HCT116 (cell line): ENCODE results near the gene PPIH. TPM values are rescaled to one million over a fixed set of nuclear protein-coding genes. Genes with fewer than 3 reads are reported as not detected.

Experiments
- ATAC-seq: fragments of 200-7000 bp; cut with Tn5 transposase; 2 replicates; pipeline ENCODE4 v1.9.1; 2020; ENCODE audit warnings: mild to moderate bottlenecking, moderate library complexity
- BruUV-seq: library from RNA; stranded (reverse); fragments of 400-500 nt; replicated peaks from 2 replicates; lab custom pipeline; 2021; lab: Mats Ljungman, UMichigan
- CTCF ChIA-PET: fragments of 300-600 bp; sonication (Branson Sonifier 250); formaldehyde crosslinking; loops from one replicate; lab custom pipeline; 2021; ENCODE audit warnings: antibody characterized with exemption; lab: Charles Lee
- POLR2A ChIA-PET: fragments of 300-600, 350-600 bp; sonication (Branson Sonifier 250); formaldehyde crosslinking; loops from one replicate; lab custom pipeline; 2021; ENCODE audit warnings: antibody characterized with exemption; lab: Charles Lee
- RAD21 ChIA-PET, 2 experiments: fragments of 300-600 bp; sonication (Branson Sonifier 250); formaldehyde crosslinking; loops; one replicate each; lab custom pipeline; 2023; ENCODE audit warnings: low total read pairs in 2 of 2; ENCODE audit not compliant: uncharacterized antibody in 2 of 2, unreplicated experiment in 2 of 2, low non-redundant PET in 1 of 2; lab: Charles Lee
- DNase-seq: peaks from one replicate; pipeline ENCODE4 v3.0.0-alpha.2; 2010; ENCODE audit warnings: low read depth, low spot score
- H2AFZ ChIP-seq: fragments of 200-600 bp; shearing (Covaris generic), sonication (generic); 2 replicates; pipeline ENCODE4 v1.6.1; 2017; ENCODE audit warnings: low read depth, mixed run types, mixed read lengths, antibody characterized with exemption, low read length; ENCODE audit not compliant: poor library complexity, severe bottlenecking
- H3K27ac ChIP-seq: 2 replicates; pipeline ENCODE4 v1.5.1; 2012; ENCODE audit warnings: low read depth, low read length
- H3K27me3 ChIP-seq: fragments of 200-600 bp; sonication (generic); 2 replicates; pipeline ENCODE4 v1.6.1; 2016; ENCODE audit warnings: mixed run types, low read length, mixed read lengths; ENCODE audit not compliant: insufficient read depth
- H3K36me3 ChIP-seq, 2 experiments: fragments of 200-500 bp in 1 of 2; fragments of 200-600 bp in 1 of 2; sonication (Bioruptor generic) in 1 of 2; sonication (generic) in 1 of 2; 2 replicates each; pipeline versions ENCODE4 v1.5.1 to v1.6.1; 2014 to 2016; ENCODE audit warnings: low read length in 2 of 2, inconsistent platforms in 1 of 2, mixed read lengths in 1 of 2, mixed run types in 1 of 2; ENCODE audit not compliant: insufficient read depth in 2 of 2, control insufficient read depth in 1 of 2
- H3K4me1 ChIP-seq, 2 experiments: fragments of 200-600 bp in 1 of 2; sonication (generic) in 1 of 2; 2 replicates each; pipeline versions ENCODE4 v1.5.1 to v1.6.1; 2012 to 2017; ENCODE audit warnings: low read length in 2 of 2, inconsistent platforms in 1 of 2, mild to moderate bottlenecking in 1 of 2, mixed read lengths in 1 of 2, mixed run types in 1 of 2, moderate library complexity in 1 of 2; ENCODE audit not compliant: insufficient read depth in 2 of 2, control insufficient read depth in 1 of 2
- H3K4me2 ChIP-seq: fragments of 200-600 bp; sonication (generic); 2 replicates; pipeline ENCODE4 v1.6.1; 2017; ENCODE audit warnings: mixed run types, low read length, mixed read lengths
- H3K4me3 ChIP-seq, 2 experiments: fragments of 200-600 bp in 1 of 2; sonication (generic) in 1 of 2; replicated peaks in 1 of 2; 2 replicates each; pipeline ENCODE4 v1.5.1; 2011 to 2016; ENCODE audit warnings: low read length in 2 of 2, control low read depth in 1 of 2, low read depth in 1 of 2, mild to moderate bottlenecking in 1 of 2, mixed read lengths in 1 of 2, mixed run types in 1 of 2
- H3K79me2 ChIP-seq: fragments of 200-600 bp; sonication (generic); 2 replicates; pipeline ENCODE4 v1.6.1; 2017; ENCODE audit warnings: mild to moderate bottlenecking, mixed run types, low read length, moderate library complexity, mixed read lengths; ENCODE audit not compliant: insufficient read depth
- H3K9ac ChIP-seq: fragments of 200-600 bp; sonication (generic); 2 replicates; pipeline ENCODE4 v1.6.1; 2016; ENCODE audit warnings: low read length, mixed read lengths
- H3K9me2 ChIP-seq: fragments of 200-600 bp; sonication (generic), shearing (Covaris generic); 2 replicates; pipeline ENCODE4 v1.6.1; 2017; ENCODE audit warnings: mixed run types, mild to moderate bottlenecking, moderate library complexity; ENCODE audit not compliant: insufficient read depth
- H3K9me3 ChIP-seq, 2 experiments: fragments of 200-500 bp in 1 of 2; fragments of 200-600 bp in 1 of 2; sonication (Bioruptor generic) in 1 of 2; sonication (generic) in 1 of 2; 2 replicates each; pipeline ENCODE4 v1.6.1; 2014 to 2017; ENCODE audit warnings: low read length in 2 of 2, mixed read lengths in 2 of 2, inconsistent platforms in 1 of 2, low read depth in 1 of 2, mild to moderate bottlenecking in 1 of 2, mixed run types in 1 of 2, moderate library complexity in 1 of 2; ENCODE audit not compliant: control insufficient read depth in 1 of 2, insufficient read depth in 1 of 2
- H4K20me1 ChIP-seq: fragments of 200-600 bp; sonication (generic), shearing (Covaris generic); 2 replicates; pipeline ENCODE4 v1.6.1; 2017; ENCODE audit warnings: mixed run types, mild to moderate bottlenecking, moderate library complexity; ENCODE audit not compliant: insufficient read depth
- CBX3 ChIP-seq: IDR thresholded peaks from 2 replicates; pipeline ENCODE4 v1.6.1; 2012; ENCODE audit warnings: low read depth
- CEBPB ChIP-seq: IDR thresholded peaks from 2 replicates; pipeline ENCODE4 v1.6.1; 2012; ENCODE audit warnings: low read depth
- CTCF ChIP-seq, 3 experiments: fragments of 200-600 bp in 1 of 3; sonication (generic) in 1 of 3; IDR thresholded peaks in 2 of 3; conservative IDR thresholded peaks in 1 of 3; 2 replicates each; pipeline ENCODE4 v1.5.1; 2012 to 2017; ENCODE audit warnings: low read depth in 2 of 3, low read length in 2 of 3, antibody characterized with exemption in 1 of 3, borderline replicate concordance in 1 of 3, control low read depth in 1 of 3, mild to moderate bottlenecking in 1 of 3, mixed read lengths in 1 of 3, mixed run types in 1 of 3, moderate library complexity in 1 of 3; ENCODE audit not compliant: insufficient read depth in 1 of 3
- EGR1 ChIP-seq: IDR thresholded peaks from 2 replicates; pipeline ENCODE4 v1.6.1; 2012; ENCODE audit warnings: low read depth
- ELF1 ChIP-seq: IDR thresholded peaks from 2 replicates; pipeline ENCODE4 v1.6.1; 2012; ENCODE audit warnings: low read depth, borderline replicate concordance
- EZH2 ChIP-seq: fragments of 200-600 bp; sonication (generic); IDR thresholded peaks from 2 replicates; pipeline ENCODE4 v1.6.1; 2017; ENCODE audit warnings: antibody characterized with exemption, mixed run types
- EZH2phosphoT487 ChIP-seq: fragments of 200-600 bp; IDR thresholded peaks from 2 replicates; pipeline ENCODE4 v1.6.1; 2018; ENCODE audit warnings: antibody characterized with exemption, borderline replicate concordance
- FOSL1 ChIP-seq: IDR thresholded peaks from 2 replicates; pipeline ENCODE4 v1.6.1; 2012; ENCODE audit warnings: low read depth
- JUND ChIP-seq: IDR thresholded peaks from 2 replicates; pipeline ENCODE4 v1.6.1; 2012
- MAX ChIP-seq: IDR thresholded peaks from 2 replicates; pipeline ENCODE4 v1.6.1; 2012
- POLR2A ChIP-seq: IDR thresholded peaks from 2 replicates; pipeline ENCODE4 v1.7.0; 2011; ENCODE audit warnings: borderline replicate concordance; ENCODE audit not compliant: insufficient read depth, insufficient read length; ENCODE audit errors: extremely low read depth
- POLR2AphosphoS5 ChIP-seq: IDR thresholded peaks from 2 replicates; pipeline ENCODE4 v1.6.1; 2011; ENCODE audit warnings: mild to moderate bottlenecking, low read depth, low read length, moderate library complexity
- RAD21 ChIP-seq: IDR thresholded peaks from 2 replicates; pipeline ENCODE4 v1.6.1; 2012; ENCODE audit warnings: low read depth, mild to moderate bottlenecking
- SIN3A ChIP-seq: IDR thresholded peaks from 2 replicates; pipeline ENCODE4 v1.6.1; 2012; ENCODE audit warnings: low read depth
- SRF ChIP-seq: IDR thresholded peaks from 2 replicates; pipeline ENCODE4 v1.6.1; 2012; ENCODE audit warnings: low read depth
- TCF7L2 ChIP-seq: IDR thresholded peaks from 2 replicates; pipeline ENCODE4 v1.7.0; 2011; ENCODE audit warnings: borderline replicate concordance, inconsistent platforms; ENCODE audit not compliant: insufficient read depth, insufficient read length; ENCODE audit errors: extremely low read depth
- ZFX ChIP-seq: fragments of 450-650 bp; IDR thresholded peaks from 2 replicates; pipeline ENCODE4 v1.6.1; 2017
- ZNF274 ChIP-seq: fragments of 200-500 bp; sonication (Bioruptor generic); IDR thresholded peaks from 2 replicates; pipeline ENCODE4 v1.6.1; 2014; ENCODE audit warnings: mild to moderate bottlenecking, low read depth, low read length, inconsistent platforms
- intact Hi-C: fragments of 100-400 bp; cut with micrococcal nuclease; formaldehyde crosslinking; loops from 2 replicates; pipeline ENCODE4 v1.10.0; 2022
- total RNA-seq: library from RNA; stranded (reverse); gene quantifications from one replicate; pipeline ENCODE4 v1.2.1, GENCODE V29; 2021; ENCODE audit not compliant: unreplicated experiment
- TF ChIP-seq, protein P1 (sequence below): IDR thresholded peaks from 2 replicates; pipeline ENCODE4 v1.6.1; 2012; ENCODE audit warnings: low read depth

The PPIH gene
- total RNA-seq, 1 experiment from 2014 or later: 100 TPM

GRCh38 chr1:42658877-42659337 lies 684 bp downstream of the PPIH start:
- H3K4me1 ChIP-seq: peaks cover 11 to 21% of the 10 kb centered on the region in 2 experiments; a peak in 3 of 4 replicates
- peaks cover 55% of the 10 kb centered on the region for H3K79me2 ChIP-seq
- intact Hi-C loops: loop anchor here (10.0 kb wide), 1 partner anchor 314 kb away; no protein-coding TSS in a partner anchor
- no peak for TF ChIP-seq MAX
- TF ChIP-seq JUND: no peak
- no peak for TF ChIP-seq POLR2AphosphoS5
- no peak for TF ChIP-seq SRF
- TF ChIP-seq SIN3A: no peak
- no peak for TF ChIP-seq TCF7L2
- no peak for TF ChIP-seq ZNF274
- TF ChIP-seq ELF1: no peak
- no peak for TF ChIP-seq EZH2
- TF ChIP-seq, protein P1, sequence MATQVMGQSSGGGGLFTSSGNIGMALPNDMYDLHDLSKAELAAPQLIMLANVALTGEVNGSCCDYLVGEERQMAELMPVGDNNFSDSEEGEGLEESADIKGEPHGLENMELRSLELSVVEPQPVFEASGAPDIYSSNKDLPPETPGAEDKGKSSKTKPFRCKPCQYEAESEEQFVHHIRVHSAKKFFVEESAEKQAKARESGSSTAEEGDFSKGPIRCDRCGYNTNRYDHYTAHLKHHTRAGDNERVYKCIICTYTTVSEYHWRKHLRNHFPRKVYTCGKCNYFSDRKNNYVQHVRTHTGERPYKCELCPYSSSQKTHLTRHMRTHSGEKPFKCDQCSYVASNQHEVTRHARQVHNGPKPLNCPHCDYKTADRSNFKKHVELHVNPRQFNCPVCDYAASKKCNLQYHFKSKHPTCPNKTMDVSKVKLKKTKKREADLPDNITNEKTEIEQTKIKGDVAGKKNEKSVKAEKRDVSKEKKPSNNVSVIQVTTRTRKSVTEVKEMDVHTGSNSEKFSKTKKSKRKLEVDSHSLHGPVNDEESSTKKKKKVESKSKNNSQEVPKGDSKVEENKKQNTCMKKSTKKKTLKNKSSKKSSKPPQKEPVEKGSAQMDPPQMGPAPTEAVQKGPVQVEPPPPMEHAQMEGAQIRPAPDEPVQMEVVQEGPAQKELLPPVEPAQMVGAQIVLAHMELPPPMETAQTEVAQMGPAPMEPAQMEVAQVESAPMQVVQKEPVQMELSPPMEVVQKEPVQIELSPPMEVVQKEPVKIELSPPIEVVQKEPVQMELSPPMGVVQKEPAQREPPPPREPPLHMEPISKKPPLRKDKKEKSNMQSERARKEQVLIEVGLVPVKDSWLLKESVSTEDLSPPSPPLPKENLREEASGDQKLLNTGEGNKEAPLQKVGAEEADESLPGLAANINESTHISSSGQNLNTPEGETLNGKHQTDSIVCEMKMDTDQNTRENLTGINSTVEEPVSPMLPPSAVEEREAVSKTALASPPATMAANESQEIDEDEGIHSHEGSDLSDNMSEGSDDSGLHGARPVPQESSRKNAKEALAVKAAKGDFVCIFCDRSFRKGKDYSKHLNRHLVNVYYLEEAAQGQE: no peak
- no peak for TF ChIP-seq CTCF (IDR thresholded peaks at IDR 0.05 in 2 of 3, conservative IDR thresholded peaks at IDR 0.05 in 1 of 3; ENCODE audit: borderline replicate concordance in 1 of 3, insufficient read depth in 1 of 3, low read depth in 2 of 3, low read length in 2 of 3)
- no peak for TF ChIP-seq FOSL1
- TF ChIP-seq ZFX: no peak
- TF ChIP-seq CBX3: no peak
- TF ChIP-seq EGR1: no peak
- no peak for TF ChIP-seq RAD21
- no peak for TF ChIP-seq POLR2A
- TF ChIP-seq EZH2phosphoT487: no peak
- TF ChIP-seq CEBPB: no peak
- TF ChIP-seq, all 23 proteins: peak for 0
- ATAC-seq (peak; percentile 4; the same call in 1 of the 2 replicates), DNase-seq (no peak)
- Histone ChIP-seq H3K9ac (peak overlapping the region; percentile 94), H3K27ac (peak overlapping the region; percentile 70), H3K9me3 (no peaks in the 10 kb centered on the region), H3K9me2 (no peaks in the 10 kb centered on the region), H3K4me3 (peak overlapping the region; percentile 89 to 98), H4K20me1 (no peaks in the 10 kb centered on the region), H3K27me3 (no peaks in the 10 kb centered on the region), H2AFZ (no peak overlapping the region), H3K4me2 (peak overlapping the region; percentile 92), H3K36me3 (peaks cover 8 to 26% of the 10 kb centered on the region in 2 experiments)
- ChIA-PET POLR2A (no interaction called here), CTCF (no interaction called here), RAD21 (no interaction called here)
- BruUV-seq: no TSS peak
